GM20000 (cell line): ENCODE data around the gene RHOB.

Experiments used
- DNase-seq: peaks from one replicate; pipeline ENCODE4 v3.0.0; 2012; ENCODE audit warnings: low spot score
- TF ChIP-seq, protein P1 (sequence below): IDR thresholded peaks from 2 replicates; pipeline ENCODE4 v1.5.1; 2012; ENCODE audit warnings: mild to moderate bottlenecking, control low read depth; ENCODE audit errors: extremely low read depth, missing control alignments

Gene RHOB

DNA sequence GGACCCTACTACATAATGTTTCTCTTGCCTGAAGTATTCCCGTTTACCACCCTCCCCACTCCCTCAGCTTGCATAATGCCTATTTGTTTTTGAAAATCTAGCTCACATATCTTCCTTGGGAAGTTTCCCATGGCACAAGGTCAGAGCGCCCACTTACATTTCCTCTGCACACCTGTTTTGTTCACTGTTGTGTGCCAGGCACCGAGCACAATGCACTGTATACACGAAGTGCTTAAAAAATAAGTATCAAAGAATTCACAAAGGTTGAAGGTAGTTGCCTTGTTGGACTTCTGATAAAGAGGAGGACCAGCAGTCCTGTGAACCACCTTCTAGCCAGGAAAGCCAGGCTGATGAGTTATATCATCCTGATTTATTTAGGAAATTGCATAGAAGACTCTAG lies 16.8 kb upstream of the RHOB start:
- TF ChIP-seq, protein P1, sequence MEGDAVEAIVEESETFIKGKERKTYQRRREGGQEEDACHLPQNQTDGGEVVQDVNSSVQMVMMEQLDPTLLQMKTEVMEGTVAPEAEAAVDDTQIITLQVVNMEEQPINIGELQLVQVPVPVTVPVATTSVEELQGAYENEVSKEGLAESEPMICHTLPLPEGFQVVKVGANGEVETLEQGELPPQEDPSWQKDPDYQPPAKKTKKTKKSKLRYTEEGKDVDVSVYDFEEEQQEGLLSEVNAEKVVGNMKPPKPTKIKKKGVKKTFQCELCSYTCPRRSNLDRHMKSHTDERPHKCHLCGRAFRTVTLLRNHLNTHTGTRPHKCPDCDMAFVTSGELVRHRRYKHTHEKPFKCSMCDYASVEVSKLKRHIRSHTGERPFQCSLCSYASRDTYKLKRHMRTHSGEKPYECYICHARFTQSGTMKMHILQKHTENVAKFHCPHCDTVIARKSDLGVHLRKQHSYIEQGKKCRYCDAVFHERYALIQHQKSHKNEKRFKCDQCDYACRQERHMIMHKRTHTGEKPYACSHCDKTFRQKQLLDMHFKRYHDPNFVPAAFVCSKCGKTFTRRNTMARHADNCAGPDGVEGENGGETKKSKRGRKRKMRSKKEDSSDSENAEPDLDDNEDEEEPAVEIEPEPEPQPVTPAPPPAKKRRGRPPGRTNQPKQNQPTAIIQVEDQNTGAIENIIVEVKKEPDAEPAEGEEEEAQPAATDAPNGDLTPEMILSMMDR, result no peak

DNA sequence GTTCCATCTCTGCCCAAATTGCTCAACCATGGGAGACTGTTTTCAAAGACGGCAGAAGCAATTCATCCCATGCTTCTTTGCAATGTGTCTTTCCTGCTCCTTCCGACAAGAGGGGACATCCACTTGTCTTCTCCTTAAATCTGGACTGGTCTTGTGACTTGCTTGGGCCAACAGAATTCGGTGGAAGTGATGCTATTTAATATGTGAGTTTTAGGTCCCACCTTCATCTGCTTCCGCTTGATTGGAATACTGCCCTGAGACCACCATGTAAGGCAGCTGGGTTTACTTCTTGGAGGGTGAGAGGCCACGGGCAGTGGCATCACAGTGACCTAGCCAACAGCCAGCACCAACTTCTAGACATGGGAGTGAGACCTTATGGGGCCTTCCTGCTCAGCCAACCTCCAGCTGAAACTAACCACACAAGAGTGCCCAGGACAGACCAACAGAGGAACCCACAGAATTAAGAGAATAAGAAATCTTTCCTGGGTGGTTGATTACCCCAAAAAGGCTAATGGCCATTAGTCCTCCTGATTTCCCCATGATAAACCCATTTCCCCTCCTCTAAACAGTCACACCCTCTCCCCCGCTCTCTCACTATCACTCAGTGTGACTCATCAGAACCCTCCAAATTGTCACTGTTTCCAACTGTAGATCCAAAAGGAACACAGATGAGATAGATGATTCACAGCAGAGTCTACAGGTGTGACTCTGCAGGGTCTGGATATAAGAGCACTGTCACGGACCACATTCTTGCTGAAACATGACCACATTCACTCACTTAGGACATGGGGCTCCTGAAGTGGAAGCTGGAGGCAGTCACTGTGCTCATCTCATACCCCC lies 16.2 kb upstream of the RHOB start:
- TF ChIP-seq, protein P1, result no peak
- DNase-seq, result no peak

More for the DNA sequence above, 16.8 kb upstream of the RHOB start:
- DNase-seq, result no peak

DNA sequence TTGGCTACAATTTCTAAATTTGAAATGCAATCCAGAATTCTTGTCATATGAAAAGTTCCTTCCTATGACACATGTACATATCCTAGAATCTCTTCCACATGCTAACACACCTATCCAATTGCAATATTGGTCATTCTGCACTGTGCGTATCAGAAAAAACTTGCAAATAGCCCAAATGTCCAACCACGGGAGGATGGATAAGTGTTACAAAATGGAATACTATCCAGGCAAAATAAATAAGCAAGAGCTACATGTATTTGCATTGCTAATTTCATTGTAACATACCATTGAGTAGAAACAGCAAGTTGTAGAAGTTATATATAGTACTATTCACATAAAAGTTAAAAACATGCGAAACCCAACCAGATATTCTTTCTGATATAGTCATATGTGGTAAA lies 15.6 kb upstream of the RHOB start:
- TF ChIP-seq, protein P1, result no peak
- no peak for DNase-seq

DNA sequence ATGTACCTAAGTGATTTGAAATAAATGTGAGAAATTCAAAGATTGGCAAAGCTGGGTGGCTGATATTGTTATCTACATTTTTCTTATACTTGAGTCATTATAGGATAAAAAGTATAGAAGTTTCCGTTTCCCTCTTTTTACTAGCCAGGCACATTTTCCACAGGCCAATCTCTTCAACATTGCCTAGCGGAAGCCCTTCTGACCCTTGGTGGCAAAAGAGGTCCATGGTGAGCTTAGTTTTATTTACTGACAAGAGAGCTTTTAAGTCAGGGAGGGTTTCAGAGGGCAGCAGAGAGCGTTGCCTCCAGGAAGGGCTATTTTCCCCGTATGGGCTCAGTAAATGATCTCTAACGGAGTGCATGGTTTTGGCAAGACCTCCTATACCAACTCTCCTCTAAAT lies 15.1 kb upstream of the RHOB start:
- no peak for DNase-seq
- TF ChIP-seq, protein P1, result no peak

DNA sequence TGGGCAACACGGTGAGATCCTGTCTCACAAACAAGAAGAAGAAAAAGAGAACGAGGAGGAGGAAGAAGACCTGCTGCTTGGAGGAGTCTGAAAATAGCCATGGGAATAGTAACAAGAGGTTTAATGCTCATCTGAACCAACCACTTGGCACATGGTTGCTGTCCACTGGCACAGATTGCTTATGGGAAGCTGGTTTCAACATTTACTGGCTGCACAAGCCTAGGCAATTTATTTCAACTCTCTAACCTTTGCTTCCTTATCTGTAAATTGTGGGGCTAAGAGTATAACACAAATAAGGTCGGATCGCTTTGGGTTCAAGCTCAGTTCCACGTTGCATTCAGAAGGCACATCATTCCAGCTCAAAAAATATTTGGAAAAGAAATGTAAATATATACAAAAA lies 14.2 kb upstream of the RHOB start:
- TF ChIP-seq, protein P1, result no peak
- no peak for DNase-seq

DNA sequence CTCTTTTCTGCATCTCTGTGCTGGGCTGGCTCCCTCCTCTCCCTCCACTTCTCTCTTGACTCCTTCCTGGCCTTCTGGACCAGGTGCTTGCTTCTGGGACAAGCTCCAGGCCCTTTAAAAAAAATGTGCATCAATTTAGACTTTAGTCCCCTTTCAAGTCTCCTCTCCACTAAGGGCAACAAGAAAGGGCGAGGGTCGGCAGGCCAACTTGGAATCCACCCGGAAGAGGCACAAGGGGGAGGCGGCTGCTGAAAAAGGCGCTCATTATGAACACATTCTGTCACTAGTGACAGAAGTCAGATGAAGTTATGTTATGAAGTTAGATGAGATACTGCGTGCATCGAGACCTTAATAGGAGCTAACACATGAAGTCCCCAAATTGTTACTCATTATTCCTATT lies 13.6 kb upstream of the RHOB start:
- no peak for DNase-seq
- TF ChIP-seq, protein P1, result no peak

DNA sequence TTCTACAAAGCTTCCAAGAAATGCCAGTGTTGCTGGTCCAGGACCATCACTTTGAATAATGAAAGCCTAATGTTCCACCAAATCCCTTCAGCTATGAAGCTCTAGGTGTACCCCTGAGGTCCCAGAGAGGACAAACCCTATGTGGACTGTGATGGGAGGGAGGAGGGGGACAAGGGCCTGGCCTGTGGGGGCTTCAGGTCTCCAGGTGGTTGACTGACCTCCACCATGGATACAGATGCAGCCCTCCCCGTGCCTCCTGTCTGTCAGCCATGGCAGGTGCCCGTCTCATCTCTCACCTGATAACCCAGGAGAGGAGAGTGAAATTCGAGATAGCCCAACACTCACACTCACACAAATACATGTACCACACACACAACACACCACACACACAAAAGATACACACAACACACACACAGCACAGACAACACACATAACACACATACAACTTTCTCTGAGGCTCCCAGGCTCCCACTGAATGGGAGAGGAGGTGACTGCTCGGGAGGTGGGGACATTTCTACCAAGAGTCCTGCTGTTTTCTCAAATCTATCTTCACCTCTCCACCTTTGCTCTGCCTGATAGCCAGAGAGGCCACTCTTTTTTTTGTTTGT lies 12.8 kb upstream of the RHOB start:
- TF ChIP-seq, protein P1, result no peak
- DNase-seq, result no peak
